PFSK-1 (cell line): ENCODE results near the gene TXNRD3.

Source experiments
- FOXP2 ChIP-seq: optimal IDR thresholded peaks from 2 replicates; pipeline ENCODE3; 2011; ENCODE audit warnings: borderline replicate concordance, control low read depth, inconsistent platforms; ENCODE audit not compliant: insufficient read depth; ENCODE audit errors: extremely low read length, extremely low read depth
- POLR2AphosphoS5 ChIP-seq: IDR thresholded peaks from 2 replicates; pipeline ENCODE4 v1.6.1; 2012; ENCODE audit warnings: low read depth, mild to moderate bottlenecking, control low read depth, low read length, moderate library complexity
- SIN3A ChIP-seq: IDR thresholded peaks from 2 replicates; pipeline ENCODE4 v1.6.1; 2012; ENCODE audit warnings: mild to moderate bottlenecking, low read length, moderate library complexity, borderline replicate concordance; ENCODE audit not compliant: insufficient read depth
- TAF1 ChIP-seq: IDR thresholded peaks from 2 replicates; pipeline ENCODE4 v1.6.1; 2012; ENCODE audit warnings: low read length, control low read depth, borderline replicate concordance; ENCODE audit not compliant: insufficient read depth
- TF ChIP-seq, protein P1 (sequence below), 2 experiments: IDR thresholded peaks; 2 replicates each; pipeline versions ENCODE4 v1.6.1 to v1.8.0; 2011 to 2012; ENCODE audit warnings: low read depth in 2 of 2, low read length in 2 of 2, control low read depth in 1 of 2, inconsistent platforms in 1 of 2, mild to moderate bottlenecking in 1 of 2, moderate library complexity in 1 of 2; ENCODE audit not compliant: insufficient read depth in 1 of 2

TXNRD3 gene

DNA sequence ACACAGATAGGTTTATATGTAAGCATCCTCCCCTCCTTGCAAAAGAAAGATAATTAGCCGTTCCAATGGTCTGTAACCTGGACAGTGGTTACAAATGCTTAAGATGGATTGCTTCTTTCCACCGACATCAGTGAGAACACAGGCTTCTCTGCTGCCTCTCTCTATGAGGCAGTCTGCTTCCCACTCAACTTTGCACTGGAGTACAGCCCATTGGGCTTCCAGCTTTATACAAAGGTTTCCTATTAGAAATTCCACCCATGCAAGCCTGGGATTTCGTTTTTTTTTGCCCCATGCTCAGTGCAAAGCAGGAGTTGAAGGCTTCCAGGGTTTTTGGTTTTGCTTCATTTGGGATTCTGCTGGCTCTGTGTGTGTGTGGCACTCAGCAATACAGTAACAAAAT, 48.9 kb downstream of the TXNRD3 start:
- TF ChIP-seq POLR2AphosphoS5 (no peak), SIN3A (no peak), FOXP2 (no peak), TAF1 (no peak)
- TF ChIP-seq, protein P1, sequence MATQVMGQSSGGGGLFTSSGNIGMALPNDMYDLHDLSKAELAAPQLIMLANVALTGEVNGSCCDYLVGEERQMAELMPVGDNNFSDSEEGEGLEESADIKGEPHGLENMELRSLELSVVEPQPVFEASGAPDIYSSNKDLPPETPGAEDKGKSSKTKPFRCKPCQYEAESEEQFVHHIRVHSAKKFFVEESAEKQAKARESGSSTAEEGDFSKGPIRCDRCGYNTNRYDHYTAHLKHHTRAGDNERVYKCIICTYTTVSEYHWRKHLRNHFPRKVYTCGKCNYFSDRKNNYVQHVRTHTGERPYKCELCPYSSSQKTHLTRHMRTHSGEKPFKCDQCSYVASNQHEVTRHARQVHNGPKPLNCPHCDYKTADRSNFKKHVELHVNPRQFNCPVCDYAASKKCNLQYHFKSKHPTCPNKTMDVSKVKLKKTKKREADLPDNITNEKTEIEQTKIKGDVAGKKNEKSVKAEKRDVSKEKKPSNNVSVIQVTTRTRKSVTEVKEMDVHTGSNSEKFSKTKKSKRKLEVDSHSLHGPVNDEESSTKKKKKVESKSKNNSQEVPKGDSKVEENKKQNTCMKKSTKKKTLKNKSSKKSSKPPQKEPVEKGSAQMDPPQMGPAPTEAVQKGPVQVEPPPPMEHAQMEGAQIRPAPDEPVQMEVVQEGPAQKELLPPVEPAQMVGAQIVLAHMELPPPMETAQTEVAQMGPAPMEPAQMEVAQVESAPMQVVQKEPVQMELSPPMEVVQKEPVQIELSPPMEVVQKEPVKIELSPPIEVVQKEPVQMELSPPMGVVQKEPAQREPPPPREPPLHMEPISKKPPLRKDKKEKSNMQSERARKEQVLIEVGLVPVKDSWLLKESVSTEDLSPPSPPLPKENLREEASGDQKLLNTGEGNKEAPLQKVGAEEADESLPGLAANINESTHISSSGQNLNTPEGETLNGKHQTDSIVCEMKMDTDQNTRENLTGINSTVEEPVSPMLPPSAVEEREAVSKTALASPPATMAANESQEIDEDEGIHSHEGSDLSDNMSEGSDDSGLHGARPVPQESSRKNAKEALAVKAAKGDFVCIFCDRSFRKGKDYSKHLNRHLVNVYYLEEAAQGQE (IDR thresholded peaks at IDR 0.05; ENCODE audit: insufficient read depth in 1 of 2, low read depth in 2 of 2, low read length in 2 of 2), result no peak

GRCh38 chr3:126604691-126605090, 50.2 kb downstream of the TXNRD3 start:
- TF ChIP-seq, protein P1 (IDR thresholded peaks at IDR 0.05; ENCODE audit: insufficient read depth in 1 of 2, low read depth in 2 of 2, low read length in 2 of 2), result no peak
- no peak for TF ChIP-seq TAF1
- TF ChIP-seq FOXP2, result no peak
- no peak for TF ChIP-seq SIN3A
- TF ChIP-seq POLR2AphosphoS5, result no peak

DNA sequence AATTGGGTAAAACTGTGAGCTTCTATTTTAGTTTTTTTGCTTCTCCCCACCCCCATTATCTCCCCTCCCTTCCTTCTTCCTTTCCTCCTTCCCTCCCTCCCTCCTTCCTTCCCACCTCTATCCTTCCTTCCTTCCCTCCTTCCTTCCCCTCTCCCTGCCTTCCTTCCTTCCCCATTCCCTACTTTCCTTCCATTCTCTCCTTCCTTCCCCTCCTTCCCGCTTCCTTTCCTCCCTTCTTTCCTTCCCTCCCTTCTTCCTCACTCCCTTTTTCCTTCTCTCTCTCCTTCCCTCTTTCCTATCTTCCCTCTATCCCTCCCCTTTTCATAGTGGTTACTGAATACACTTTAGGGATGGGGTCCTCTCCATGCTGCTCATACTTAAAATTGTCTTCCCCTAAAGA, 55.8 kb downstream of the TXNRD3 start:
- TF ChIP-seq, protein P1 (IDR thresholded peaks at IDR 0.05; ENCODE audit: insufficient read depth in 1 of 2, low read depth in 2 of 2, low read length in 2 of 2), result no peak
- TF ChIP-seq FOXP2 (no peak), TAF1 (no peak), POLR2AphosphoS5 (no peak), SIN3A (no peak)

DNA sequence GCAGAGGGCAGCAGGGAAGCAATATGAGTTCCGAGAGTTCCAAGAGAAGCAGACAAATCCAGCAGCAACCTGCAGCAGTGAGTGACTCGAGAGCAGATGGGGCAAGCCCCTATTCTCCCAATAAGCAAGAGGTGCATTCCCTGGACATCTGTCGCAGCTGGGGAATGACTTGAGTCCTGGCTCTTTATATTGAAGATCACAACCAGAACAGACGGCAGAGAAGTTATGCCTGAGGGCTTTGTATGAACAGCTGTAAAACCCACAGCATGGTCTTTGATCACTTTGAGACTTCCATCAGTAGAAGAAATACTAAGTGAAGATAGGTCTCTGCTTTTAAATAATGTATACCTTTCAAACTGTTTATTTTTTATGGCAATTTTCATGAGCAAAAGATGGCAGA, 72.6 kb downstream of the TXNRD3 start:
- TF ChIP-seq SIN3A (no peak), TAF1 (no peak), POLR2AphosphoS5 (no peak), FOXP2 (no peak)
- TF ChIP-seq, protein P1 (IDR thresholded peaks at IDR 0.05; ENCODE audit: insufficient read depth in 1 of 2, low read depth in 2 of 2, low read length in 2 of 2), result no peak

DNA sequence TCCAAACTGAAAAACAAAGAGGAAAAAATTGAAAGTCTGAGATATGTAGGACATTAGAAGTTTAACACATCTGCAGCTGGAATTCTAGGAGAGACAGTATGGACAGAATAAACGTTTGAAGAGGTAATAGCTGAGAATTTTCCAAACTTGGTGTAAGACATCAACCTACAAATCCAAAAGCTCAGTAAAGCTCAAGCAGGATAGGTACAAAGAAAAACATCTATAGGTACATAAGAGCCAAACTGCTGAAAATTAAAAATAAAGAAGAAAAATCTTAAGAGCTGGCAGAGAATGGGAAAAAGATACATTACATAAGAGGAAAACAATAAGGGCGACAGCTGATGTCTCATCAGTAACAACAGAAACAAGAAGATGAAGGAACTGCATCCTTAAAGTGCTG, 73.4 kb downstream of the TXNRD3 start:
- TF ChIP-seq, protein P1 (IDR thresholded peaks at IDR 0.05; ENCODE audit: insufficient read depth in 1 of 2, low read depth in 2 of 2, low read length in 2 of 2), result no peak
- TF ChIP-seq FOXP2 (no peak), POLR2AphosphoS5 (no peak), SIN3A (no peak), TAF1 (no peak)
